Measurements from ENCODE around the gene MSRB2.

DNA sequence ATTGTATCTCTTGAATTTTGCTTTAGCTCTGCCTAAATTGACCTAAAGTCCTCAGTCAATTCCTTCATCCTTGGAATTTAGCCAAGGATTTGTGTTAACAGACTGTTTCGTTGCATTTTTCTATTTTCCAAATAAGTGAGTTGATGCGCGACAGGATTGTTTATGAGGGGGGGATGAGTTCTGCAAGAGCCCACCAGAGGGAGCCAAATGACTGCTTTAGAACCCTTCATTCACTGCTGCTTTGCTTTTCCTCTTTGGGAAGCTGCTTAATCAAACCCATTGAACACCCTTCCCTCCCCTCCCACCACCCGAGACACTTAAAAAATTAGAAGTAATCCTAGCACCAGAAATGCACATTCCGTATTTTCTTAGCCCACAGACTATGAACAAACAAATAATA, 63.0 kb downstream of the MSRB2 start:
- TF ChIP-seq ARNTL (CRISPR knock-in tag; IDR thresholded peaks at IDR 0.05; ENCODE audit: borderline replicate concordance, low read depth) = no peak
- TF ChIP-seq, protein P1, sequence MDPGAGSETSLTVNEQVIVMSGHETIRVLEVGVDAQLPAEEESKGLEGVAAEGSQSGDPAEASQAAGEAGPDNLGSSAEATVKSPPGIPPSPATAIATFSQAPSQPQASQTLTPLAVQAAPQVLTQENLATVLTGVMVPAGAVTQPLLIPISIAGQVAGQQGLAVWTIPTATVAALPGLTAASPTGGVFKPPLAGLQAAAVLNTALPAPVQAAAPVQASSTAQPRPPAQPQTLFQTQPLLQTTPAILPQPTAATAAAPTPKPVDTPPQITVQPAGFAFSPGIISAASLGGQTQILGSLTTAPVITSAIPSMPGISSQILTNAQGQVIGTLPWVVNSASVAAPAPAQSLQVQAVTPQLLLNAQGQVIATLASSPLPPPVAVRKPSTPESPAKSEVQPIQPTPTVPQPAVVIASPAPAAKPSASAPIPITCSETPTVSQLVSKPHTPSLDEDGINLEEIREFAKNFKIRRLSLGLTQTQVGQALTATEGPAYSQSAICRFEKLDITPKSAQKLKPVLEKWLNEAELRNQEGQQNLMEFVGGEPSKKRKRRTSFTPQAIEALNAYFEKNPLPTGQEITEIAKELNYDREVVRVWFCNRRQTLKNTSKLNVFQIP (CRISPR knock-in tag; IDR thresholded peaks at IDR 0.05; ENCODE audit: borderline replicate concordance, low read depth) = no peak
- TF ChIP-seq CSDC2 (CRISPR knock-in tag; IDR thresholded peaks at IDR 0.05) = no peak
- no peak for TF ChIP-seq TOX (CRISPR knock-in tag; IDR thresholded peaks at IDR 0.05; ENCODE audit: borderline replicate concordance)
- TF ChIP-seq, protein P2, sequence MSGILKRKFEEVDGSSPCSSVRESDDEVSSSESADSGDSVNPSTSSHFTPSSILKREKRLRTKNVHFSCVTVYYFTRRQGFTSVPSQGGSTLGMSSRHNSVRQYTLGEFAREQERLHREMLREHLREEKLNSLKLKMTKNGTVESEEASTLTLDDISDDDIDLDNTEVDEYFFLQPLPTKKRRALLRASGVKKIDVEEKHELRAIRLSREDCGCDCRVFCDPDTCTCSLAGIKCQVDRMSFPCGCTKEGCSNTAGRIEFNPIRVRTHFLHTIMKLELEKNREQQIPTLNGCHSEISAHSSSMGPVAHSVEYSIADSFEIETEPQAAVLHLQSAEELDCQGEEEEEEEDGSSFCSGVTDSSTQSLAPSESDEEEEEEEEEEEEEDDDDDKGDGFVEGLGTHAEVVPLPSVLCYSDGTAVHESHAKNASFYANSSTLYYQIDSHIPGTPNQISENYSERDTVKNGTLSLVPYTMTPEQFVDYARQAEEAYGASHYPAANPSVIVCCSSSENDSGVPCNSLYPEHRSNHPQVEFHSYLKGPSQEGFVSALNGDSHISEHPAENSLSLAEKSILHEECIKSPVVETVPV (CRISPR knock-in tag; IDR thresholded peaks at IDR 0.05) = no peak
- TF ChIP-seq, protein P3, sequence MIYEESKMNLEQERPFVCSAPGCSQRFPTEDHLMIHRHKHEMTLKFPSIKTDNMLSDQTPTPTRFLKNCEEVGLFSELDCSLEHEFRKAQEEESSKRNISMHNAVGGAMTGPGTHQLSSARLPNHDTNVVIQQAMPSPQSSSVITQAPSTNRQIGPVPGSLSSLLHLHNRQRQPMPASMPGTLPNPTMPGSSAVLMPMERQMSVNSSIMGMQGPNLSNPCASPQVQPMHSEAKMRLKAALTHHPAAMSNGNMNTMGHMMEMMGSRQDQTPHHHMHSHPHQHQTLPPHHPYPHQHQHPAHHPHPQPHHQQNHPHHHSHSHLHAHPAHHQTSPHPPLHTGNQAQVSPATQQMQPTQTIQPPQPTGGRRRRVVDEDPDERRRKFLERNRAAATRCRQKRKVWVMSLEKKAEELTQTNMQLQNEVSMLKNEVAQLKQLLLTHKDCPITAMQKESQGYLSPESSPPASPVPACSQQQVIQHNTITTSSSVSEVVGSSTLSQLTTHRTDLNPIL (CRISPR knock-in tag; IDR thresholded peaks at IDR 0.05; ENCODE audit: low read depth) = no peak
- TF ChIP-seq, protein P4, sequence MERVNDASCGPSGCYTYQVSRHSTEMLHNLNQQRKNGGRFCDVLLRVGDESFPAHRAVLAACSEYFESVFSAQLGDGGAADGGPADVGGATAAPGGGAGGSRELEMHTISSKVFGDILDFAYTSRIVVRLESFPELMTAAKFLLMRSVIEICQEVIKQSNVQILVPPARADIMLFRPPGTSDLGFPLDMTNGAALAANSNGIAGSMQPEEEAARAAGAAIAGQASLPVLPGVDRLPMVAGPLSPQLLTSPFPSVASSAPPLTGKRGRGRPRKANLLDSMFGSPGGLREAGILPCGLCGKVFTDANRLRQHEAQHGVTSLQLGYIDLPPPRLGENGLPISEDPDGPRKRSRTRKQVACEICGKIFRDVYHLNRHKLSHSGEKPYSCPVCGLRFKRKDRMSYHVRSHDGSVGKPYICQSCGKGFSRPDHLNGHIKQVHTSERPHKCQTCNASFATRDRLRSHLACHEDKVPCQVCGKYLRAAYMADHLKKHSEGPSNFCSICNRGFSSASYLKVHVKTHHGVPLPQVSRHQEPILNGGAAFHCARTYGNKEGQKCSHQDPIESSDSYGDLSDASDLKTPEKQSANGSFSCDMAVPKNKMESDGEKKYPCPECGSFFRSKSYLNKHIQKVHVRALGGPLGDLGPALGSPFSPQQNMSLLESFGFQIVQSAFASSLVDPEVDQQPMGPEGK (CRISPR knock-in tag; IDR thresholded peaks at IDR 0.05; ENCODE audit: borderline replicate concordance) = no peak
- TF ChIP-seq BACH2 (CRISPR knock-in tag; IDR thresholded peaks at IDR 0.05; ENCODE audit: borderline replicate concordance) = no peak
- TF ChIP-seq TCF4 (CRISPR knock-in tag; IDR thresholded peaks at IDR 0.05; ENCODE audit: borderline replicate concordance) = no peak
- TF ChIP-seq ZNF565 (CRISPR knock-in tag; conservative IDR thresholded peaks at IDR 0.05; ENCODE audit: low read depth) = no peak
- no peak for TF ChIP-seq ESRRG (CRISPR knock-in tag; IDR thresholded peaks at IDR 0.05)

Measured in SK-N-SH treated with all-trans-retinoic acid at 6 μM for 48 hours (cell line).